Upper lobe of right lung (tissue), 1 donor: Measurements from ENCODE around the gene KBTBD7. TPM values are rescaled to one million over a fixed set of nuclear protein-coding genes. Genes with fewer than 3 reads are reported as not detected.
"Not testable (repeated sequence)": the region's sequence is repeated elsewhere in the genome, so short reads cannot be mapped to it uniquely, and the experiment has no call there.

Experiments used
- ATAC-seq: fragments of 200-7000 bp; cut with Tn5 transposase; one replicate; pipeline ENCODE4 v1.9.1; 2020; ENCODE audit warnings: mild to moderate bottlenecking, moderate library complexity
- DNase-seq: peaks from one replicate; pipeline ENCODE4 v3.0.0-alpha.2; 2020
- H3K27ac ChIP-seq: fragments of 200-600 bp; one replicate; pipeline ENCODE4 v1.8.0; 2022
- H3K27me3 ChIP-seq: fragments of 200-600 bp; one replicate; pipeline ENCODE4 v1.8.0; 2022; ENCODE audit warnings: mild to moderate bottlenecking
- H3K36me3 ChIP-seq: fragments of 200-600 bp; one replicate; pipeline ENCODE4 v1.8.0; 2022
- H3K4me1 ChIP-seq: fragments of 200-600 bp; one replicate; pipeline ENCODE4 v1.8.0; 2022
- H3K4me3 ChIP-seq: fragments of 200-600 bp; one replicate; pipeline ENCODE4 v1.8.0; 2022; ENCODE audit warnings: mild to moderate bottlenecking
- H3K9me3 ChIP-seq: fragments of 200-600 bp; one replicate; pipeline ENCODE4 v1.8.0; 2022
- intact Hi-C: fragments of 100-400 bp; cut with DNase I; formaldehyde crosslinking; loops from one replicate; pipeline ENCODE4 v1.11.0; 2022
- total RNA-seq: library from RNA; stranded (reverse); fragmentation: NEBNext Ultra II Directional; extraction: Animal tissue kit (Norgen Biotek cat#: 25700); gene quantifications from one replicate; pipeline ENCODE4 v1.2.1, GENCODE V29; 2021
- TF ChIP-seq, protein P1 (sequence below): fragments of 200-600 bp; IDR thresholded peaks from one replicate; pipeline ENCODE4 v1.8.0; 2022; ENCODE audit warnings: antibody characterized with exemption
- donor health status: DM: no; HTN: yes; CAD: no; lungs with severe emphysema.

Gene KBTBD7
- total RNA-seq, 1 donor from 2014 or later: 7.8 TPM

- H3K4me3 ChIP-seq: no peak overlapping the region
- ATAC-seq: peak; percentile 25
- intact Hi-C loops: no loop called here
Measured at GRCh38 chr13:41178040-41178439, 16.3 kb downstream of the KBTBD7 start.

DNA sequence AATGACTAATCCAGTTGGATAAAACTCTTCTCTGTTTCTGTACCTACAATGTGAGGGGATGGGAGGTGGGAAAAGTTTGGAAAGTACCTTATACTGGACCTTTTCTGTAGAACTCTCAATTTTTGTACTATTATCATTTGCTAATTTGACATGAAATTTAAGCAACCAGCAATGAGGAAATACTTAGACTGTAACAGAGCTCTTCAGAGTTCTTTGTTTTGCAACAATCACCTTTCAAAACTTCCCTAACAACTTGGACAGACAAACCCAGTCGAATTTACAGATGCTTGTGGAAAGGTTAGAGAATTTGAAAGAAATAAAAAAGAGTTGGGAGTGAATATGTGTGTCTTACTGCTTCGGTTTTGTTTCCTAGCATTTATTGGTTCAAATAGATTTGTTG is 16.8 kb downstream of the KBTBD7 start:
- ATAC-seq (peak; percentile 36), DNase-seq (no peak)
- intact Hi-C loops: no loop called here
- H3K4me1 ChIP-seq: no peaks in the 10 kb centered on the region
- H3K27me3 ChIP-seq: no peaks in the 10 kb centered on the region
- no peak overlapping the region for H3K4me3 ChIP-seq
- H3K27ac ChIP-seq: peak overlapping the region; percentile 55
- no peaks in the 10 kb centered on the region for H3K36me3 ChIP-seq
- H3K9me3 ChIP-seq: peaks cover 9% of the 10 kb centered on the region
- TF ChIP-seq, protein P1, sequence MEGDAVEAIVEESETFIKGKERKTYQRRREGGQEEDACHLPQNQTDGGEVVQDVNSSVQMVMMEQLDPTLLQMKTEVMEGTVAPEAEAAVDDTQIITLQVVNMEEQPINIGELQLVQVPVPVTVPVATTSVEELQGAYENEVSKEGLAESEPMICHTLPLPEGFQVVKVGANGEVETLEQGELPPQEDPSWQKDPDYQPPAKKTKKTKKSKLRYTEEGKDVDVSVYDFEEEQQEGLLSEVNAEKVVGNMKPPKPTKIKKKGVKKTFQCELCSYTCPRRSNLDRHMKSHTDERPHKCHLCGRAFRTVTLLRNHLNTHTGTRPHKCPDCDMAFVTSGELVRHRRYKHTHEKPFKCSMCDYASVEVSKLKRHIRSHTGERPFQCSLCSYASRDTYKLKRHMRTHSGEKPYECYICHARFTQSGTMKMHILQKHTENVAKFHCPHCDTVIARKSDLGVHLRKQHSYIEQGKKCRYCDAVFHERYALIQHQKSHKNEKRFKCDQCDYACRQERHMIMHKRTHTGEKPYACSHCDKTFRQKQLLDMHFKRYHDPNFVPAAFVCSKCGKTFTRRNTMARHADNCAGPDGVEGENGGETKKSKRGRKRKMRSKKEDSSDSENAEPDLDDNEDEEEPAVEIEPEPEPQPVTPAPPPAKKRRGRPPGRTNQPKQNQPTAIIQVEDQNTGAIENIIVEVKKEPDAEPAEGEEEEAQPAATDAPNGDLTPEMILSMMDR: no peak

More at GRCh38 chr13:41178040-41178439, 16.3 kb downstream of the KBTBD7 start:
- Histone ChIP-seq H3K27ac (peak overlapping the region; percentile 55), H3K9me3 (peaks cover 9% of the 10 kb centered on the region), H3K4me1 (no peaks in the 10 kb centered on the region), H3K36me3 (no peaks in the 10 kb centered on the region), H3K27me3 (no peaks in the 10 kb centered on the region)
- TF ChIP-seq, protein P1: no peak
- no peak for DNase-seq

GRCh38 chr13:41175576-41175975 is 18.8 kb downstream of the KBTBD7 start:
- H3K36me3 ChIP-seq, DNase-seq, ATAC-seq, H3K27ac ChIP-seq, H3K4me1 ChIP-seq, H3K4me3 ChIP-seq, H3K27me3 ChIP-seq, intact Hi-C loops, H3K9me3 ChIP-seq: not testable (repeated sequence)

- ATAC-seq (no peak), DNase-seq (no peak)
- intact Hi-C loops: no loop called here
- Histone ChIP-seq H3K36me3 (no peaks in the 10 kb centered on the region), H3K4me3 (no peak overlapping the region), H3K27ac (no peak overlapping the region), H3K9me3 (no peaks in the 10 kb centered on the region), H3K27me3 (no peaks in the 10 kb centered on the region), H3K4me1 (no peaks in the 10 kb centered on the region)
- TF ChIP-seq, protein P1: no peak
Measured at GRCh38 chr13:41162151-41162550, 32.2 kb downstream of the KBTBD7 start.

GRCh38 chr13:41159174-41159573 is 35.2 kb downstream of the KBTBD7 start:
- TF ChIP-seq, protein P1: no peak
- no peak for ATAC-seq
- Histone ChIP-seq H3K27me3 (no peaks in the 10 kb centered on the region), H3K9me3 (no peaks in the 10 kb centered on the region), H3K36me3 (no peaks in the 10 kb centered on the region), H3K4me3 (no peak overlapping the region), H3K4me1 (no peaks in the 10 kb centered on the region), H3K27ac (no peak overlapping the region)
- no peak for DNase-seq
- intact Hi-C loops: no loop called here

- Histone ChIP-seq H3K4me3 (no peak overlapping the region), H3K9me3 (no peaks in the 10 kb centered on the region), H3K36me3 (no peaks in the 10 kb centered on the region), H3K27ac (no peak overlapping the region), H3K27me3 (no peaks in the 10 kb centered on the region), H3K4me1 (no peaks in the 10 kb centered on the region)
- ATAC-seq (no peak), DNase-seq (no peak)
- TF ChIP-seq, protein P1: no peak
- intact Hi-C loops: no loop called here
Measured at GRCh38 chr13:41157048-41157717, 37.2 kb downstream of the KBTBD7 start.
